ENCODE results near the gene GALT.

DNA sequence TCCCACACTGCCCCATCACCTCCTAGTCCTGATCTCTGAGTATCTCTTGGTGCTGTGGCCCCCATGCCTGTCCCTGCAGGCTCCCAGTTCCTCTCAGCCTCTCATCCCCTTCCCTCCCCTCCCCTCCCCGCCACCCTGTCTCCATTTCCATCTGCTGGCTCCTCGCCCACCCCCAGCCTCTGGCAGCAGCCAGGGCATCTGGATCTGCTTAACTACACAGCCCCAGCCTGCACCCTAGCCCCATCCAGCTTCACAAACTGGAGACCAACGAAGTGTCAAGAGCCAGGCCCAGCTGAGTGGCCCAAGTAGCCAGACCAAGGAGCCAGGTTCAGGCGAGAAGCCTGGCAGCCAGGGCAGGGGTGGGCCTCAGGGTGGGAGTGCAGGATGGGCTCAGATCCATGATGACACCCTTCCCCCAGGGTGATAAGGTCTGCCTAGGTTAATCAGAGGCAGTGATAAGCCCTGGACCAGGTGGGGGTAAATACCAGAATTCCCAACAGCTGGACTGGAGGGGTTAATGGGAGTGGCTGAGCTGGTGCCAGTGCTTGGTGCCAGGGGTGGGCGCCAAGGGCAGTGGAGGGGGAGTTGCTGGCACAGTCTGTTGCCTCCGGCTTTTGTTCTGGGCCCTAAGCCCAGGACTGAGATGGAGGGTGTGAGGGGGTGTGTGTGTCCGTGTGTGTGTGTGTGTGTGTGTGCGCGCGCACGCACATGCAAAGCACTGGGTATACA is 8.0 kb downstream of the GALT start:
- no peak for TF ChIP-seq POLR2A (IDR thresholded peaks at IDR 0.05; ENCODE audit: low read length)
- no peak for TF ChIP-seq GATA1 (IDR thresholded peaks at IDR 0.05; ENCODE audit: low read depth, low read length)
